Cardiac septum (tissue), 1 donor: ENCODE data around the gene BICD2. TPM values are rescaled to one million over a fixed set of nuclear protein-coding genes. Genes with fewer than 3 reads are reported as not detected.
A peak's percentile ranks its signal among the peaks of the same experiment; 100 is the strongest.

ENCODE experiments used
- DNase-seq: peaks from one replicate; pipeline ENCODE4 v3.0.0-alpha.2; 2020; ENCODE audit warnings: low spot score
- intact Hi-C: fragments of 100-400 bp; cut with DNase I; formaldehyde crosslinking; loops from one replicate; pipeline ENCODE4 v1.14.0; 2022
- total RNA-seq: library from RNA; stranded (reverse); fragmentation: NEBNext Ultra II Directional; extraction: Animal tissue kit (Norgen Biotek cat#: 25700); gene quantifications from one replicate; pipeline ENCODE4 v1.2.1, GENCODE V29; 2021
- donor health status: DM: no; HTN: no; CAD: no.

BICD2 gene
- total RNA-seq, 1 donor from 2014 or later: 39.5 TPM

DNA sequence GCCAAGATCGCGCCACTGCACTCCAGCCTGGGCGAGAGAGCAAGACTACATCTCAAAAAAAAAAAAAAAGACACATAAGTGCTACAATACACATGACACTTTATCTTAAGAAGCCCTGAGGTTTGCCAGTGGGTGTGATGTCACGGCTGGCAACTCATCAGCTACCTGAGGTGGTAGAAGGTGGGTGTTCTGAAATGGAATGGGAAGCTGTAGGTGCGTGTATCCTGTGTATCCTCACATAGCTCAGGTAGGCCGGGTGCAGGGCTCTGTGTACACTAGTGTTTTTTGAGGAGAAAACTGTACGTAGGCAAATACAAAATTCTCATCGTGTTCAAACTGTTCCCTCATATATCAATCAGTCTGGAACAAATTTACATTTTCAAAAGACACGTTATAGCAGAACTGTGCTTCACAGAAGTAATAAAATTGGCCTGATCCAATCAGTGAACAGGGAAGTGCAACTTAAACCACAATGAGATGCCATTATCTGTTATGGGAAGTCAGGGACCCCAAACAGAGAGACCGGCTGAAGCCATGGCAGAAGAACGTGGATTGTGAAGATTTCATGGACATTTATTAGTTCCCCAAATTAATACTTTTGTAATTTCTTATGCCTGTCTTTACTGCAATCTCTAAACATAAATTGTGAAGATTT is 10.4 kb downstream of the BICD2 start:
- no peak for DNase-seq
- intact Hi-C loops: no loop called here

DNA sequence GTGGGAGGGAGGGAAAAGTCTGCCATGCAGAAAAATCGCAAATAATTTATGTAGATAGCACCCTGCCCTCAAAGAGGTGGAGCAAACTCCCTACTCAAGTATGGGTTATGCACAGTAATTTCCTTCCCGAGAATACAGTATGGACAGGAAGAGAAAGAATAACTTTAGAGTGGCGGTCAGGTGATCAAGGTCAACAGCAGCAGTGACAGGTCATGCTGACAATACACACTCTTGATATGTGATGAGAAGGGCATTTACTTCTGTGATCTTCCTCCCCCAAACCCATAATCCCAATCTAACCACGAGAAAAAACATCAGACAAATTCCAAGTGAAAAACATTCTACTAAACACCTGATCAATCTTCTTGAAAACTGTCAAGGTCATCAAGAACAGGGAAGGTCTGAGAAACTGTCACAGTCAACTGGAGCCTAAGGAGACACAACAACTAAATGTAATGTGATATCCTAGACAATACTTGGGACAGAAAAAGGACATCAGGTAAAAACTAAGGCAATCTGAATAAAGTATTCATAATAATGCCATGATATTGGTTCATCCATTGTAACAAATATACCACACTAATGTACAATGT is 11.7 kb downstream of the BICD2 start:
- no peak for DNase-seq
- intact Hi-C loops: no loop called here

DNA sequence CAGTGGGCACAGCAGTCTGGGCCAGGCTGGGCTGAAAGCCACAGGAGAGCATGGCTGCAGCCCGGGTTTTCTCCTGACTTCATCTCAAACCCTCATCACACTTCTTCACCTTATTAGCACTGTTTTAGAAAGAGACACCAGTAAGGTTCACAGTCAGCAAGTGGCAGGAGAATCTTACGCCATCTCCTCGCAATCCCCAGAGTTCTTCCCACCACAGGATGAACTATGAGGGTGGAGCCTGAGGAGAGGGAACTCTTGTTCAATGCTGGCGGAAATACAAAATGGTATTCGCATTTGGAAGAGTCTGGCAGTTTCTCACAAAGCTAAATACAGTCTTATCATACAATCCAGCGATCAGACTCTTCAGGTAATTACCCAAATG is 14.7 kb downstream of the BICD2 start:
- no peak for DNase-seq
- intact Hi-C loops: no loop called here

- DNase-seq: no peak
- intact Hi-C loops: no loop called here
Measured at GRCh38 chr9:92749071-92749933, 15.3 kb downstream of the BICD2 start.

DNA sequence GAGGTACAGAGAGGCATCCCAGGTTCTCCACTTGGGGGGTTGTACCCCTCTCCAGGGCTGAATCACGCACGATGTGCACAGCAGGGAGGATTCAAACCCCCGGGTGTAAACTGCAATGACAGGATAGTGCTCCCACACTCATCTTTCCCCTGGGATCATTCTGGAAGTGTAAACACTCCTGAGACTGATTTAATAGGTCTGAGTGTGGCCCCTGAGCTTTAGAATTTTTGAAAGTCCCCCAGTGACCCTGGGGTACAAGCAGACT is 16.5 kb downstream of the BICD2 start:
- DNase-seq: no peak
- intact Hi-C loops: no loop called here

- intact Hi-C loops: no loop called here
- no peak for DNase-seq
Measured at GRCh38 chr9:92747459-92748232, 17.0 kb downstream of the BICD2 start.

DNA sequence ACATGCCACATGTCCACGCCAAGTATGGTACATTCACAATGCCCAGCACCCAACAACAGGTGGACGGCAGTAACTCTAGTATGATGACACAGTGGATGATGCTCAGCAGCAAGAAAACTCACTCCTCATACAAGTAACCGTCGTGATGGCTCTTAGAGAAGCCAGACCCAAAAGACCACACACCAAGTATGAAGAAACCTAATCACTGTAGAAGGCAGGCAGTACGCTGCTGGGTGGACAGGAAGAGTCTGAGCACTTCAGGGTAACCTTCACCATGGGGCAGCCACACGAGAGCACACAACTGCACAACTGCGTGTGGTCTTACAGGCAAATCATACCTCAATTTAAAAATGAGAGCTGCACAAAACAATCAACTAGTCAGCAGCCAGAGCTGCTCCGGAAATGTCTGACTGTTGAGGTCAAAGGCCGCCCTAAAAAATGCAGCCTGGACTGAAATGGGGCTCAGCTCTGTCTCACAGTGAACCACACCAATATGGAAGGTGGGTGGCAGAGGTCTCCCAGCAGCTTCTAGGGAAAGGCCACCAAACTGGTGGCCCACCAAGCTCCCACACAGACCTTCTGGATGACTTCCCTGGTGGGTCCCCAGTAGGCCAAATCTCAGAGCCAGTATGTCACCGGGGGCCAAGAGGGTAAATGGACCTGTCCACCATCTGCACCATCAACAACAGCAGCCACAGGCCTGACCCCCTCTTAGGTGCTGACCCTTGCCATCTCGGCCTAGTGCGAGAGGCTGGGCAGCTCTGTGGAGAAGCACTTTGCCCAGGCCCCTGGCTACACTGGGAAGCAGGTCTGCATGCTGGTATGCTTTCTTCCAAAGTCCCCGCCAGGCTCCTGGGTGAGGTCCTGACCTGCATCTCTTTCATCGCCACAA is 17.8 kb downstream of the BICD2 start:
- DNase-seq: no peak
- intact Hi-C loops: no loop called here

DNA sequence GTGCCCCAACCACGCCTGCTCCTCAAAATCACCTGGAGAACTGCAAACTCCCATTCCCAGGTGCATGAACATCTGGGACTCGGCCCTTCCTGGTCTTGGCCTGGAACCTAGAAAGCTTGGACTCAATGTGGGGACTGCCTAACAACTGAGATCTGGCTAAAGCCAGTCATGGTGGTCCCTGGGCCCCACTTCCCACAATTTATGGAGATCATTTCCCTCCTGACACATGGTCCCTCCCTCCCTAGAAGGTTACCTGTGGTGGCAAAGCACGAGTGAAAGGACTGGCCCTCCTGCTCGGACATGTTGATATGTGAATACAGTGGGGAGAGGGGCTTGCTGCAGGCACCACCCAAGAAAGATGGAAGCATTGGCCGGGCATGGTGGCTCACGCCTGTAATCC is 18.8 kb downstream of the BICD2 start:
- intact Hi-C loops: no loop called here
- DNase-seq: no peak

- DNase-seq: no peak
- intact Hi-C loops: no loop called here
Measured at GRCh38 chr9:92745331-92745730, 19.3 kb downstream of the BICD2 start.

GRCh38 chr9:92740969-92741368 is 23.7 kb downstream of the BICD2 start:
- intact Hi-C loops: no loop called here
- DNase-seq: no peak

DNA sequence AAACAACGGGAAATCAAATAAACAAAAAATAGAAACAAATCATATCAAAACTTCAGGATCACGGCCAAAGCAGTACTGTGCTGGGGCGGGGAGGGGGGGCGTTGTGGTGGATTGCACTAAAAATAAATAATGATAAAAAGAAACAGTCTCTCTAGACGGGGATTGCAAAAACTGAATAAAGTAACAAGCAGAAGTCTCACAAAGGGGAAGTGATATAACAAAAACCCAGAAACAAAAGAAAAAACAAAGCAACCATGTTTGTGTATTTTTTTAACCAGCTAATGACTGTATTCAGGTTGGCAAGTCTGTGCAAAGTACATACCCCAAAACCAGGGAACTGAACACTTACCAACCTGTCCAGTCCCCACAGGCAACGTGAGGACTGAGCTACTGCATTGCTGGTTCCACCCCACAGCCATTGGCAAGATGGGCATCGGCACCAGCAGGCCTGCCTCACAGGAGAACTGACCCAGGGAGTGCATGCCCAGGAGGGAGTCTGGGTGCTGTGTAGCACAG is 24.1 kb downstream of the BICD2 start:
- peak; percentile 74 for DNase-seq
- intact Hi-C loops: no loop called here

DNA sequence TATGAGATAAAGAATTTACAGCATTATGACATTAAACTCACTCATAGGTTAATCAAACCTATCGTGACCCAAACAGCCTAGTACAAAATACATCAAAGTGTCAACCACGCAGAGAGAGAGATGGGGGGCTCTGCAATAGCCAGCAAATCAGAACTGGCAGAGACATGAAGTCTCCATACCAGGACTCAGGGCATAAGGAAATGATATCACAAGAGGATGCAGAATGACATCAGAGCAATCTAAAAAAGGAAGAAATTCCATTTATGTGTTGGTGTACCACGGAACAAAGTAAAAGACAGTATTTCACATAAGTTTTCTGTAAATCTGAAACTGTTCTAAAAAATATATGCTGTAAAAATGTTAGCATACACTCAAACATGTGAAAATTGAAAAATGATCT is 24.6 kb downstream of the BICD2 start:
- intact Hi-C loops: no loop called here
- no peak for DNase-seq

- intact Hi-C loops: no loop called here
- DNase-seq: peak; percentile 44
Measured at GRCh38 chr9:92739346-92739970, 25.2 kb downstream of the BICD2 start.

DNA sequence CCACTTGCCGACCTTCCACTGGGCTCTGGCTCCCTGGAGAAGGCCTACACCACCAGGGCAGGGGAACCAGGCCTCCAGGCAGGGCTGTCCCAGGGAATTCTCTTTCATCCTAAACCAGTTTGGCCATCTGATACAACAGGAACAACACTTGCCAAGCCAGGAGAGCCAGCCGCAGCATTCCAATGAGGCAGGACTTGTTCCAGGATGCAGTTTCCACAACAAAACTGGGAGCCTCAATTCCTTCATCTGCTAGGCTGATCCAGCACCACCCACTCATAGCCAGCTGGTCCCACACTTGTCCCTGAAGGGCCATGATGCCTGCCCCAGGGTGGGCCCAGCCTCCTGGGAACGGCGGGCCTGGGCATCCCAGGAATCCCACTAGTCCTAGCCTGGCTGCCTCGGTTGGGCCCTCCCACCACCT is 26.0 kb downstream of the BICD2 start:
- intact Hi-C loops: no loop called here
- peak; percentile 75 for DNase-seq

DNA sequence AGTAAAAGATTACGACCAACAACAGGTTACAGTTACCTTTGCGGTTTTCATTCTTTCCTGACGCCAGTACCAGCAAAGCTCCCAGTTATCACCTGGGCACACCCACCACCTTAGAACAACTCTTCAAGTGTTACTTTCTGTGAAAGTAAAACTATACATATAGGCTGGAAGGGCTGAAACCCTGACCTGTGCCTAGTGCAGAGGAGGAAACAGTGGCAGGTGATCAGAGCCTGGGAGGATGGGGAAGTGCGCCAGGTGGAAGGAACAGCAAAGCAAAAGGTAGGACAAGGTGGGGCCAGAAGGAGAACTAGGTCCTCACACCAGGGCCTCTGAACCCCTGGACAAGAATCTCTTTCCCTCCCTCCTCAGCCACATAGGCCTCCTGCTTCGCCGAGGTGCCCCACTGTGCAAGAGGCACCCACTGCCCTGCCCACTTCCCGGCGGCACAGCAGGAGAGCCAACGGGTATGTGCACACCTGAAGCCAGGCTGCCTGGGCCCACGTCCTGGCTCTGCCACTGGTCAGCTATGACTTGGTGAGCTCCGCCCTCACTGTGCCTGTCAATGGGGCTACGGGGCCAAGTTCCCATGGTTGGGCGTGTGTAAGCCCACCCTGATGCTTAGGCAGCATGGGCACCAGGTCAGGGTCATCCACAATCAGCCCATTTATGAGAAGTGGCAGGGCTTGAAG is 26.9 kb downstream of the BICD2 start:
- peak; percentile 73 for DNase-seq

DNA sequence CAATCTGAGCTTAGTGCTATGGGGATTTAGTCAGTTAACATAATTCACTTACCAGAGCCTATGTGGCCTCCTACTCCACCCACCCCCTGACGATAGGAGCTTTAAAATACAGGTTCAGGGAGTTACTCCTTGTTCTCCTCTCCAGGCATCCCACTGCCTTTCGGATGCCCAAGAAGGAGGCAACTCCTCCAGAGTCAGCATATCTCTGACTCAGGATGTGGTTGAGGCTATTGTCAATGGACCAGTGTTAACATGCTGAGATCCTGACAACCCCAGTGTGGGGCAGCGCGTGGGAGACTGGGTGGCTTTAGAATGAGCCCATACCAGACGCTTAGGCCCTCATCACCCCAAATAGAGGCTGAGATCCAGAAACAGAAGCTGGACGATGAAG is 27.4 kb downstream of the BICD2 start:
- intact Hi-C loops: no loop called here
- peak; percentile 57 for DNase-seq

More for the DNA sequence above, 26.9 kb downstream of the BICD2 start:
- intact Hi-C loops: no loop called here

DNA sequence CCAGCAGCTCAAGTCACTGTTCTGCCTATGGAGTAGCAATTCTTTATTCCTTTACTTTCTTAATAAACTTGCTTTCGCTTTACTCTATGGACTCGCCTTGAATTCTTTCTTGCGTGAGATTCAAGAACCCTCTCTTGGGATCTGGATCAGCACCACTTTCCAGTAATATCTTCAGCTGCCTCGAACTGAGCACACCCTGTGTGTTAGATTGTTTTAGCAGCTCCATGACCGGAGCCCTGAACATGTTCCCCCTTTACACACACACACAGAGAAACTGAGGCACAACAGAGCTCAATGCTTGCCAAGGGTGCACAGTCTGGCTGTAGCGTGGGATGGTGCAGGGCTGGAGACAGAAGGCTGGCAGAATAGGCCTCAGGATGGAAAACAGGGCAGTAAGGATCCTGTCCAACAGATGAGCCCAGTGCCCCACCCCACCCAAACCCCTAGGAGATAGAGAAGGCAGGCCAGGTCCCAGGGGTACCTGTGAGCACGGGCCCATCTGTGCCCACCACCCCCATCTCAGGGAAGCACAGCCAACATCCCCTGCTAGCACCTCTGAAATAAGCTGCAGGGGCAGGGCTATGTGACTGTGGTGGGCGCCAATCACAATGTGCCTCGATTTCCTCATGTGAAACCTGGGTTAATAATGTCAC is 27.9 kb downstream of the BICD2 start:
- DNase-seq: peak; percentile 66
- intact Hi-C loops: no loop called here
